ENCODE results near the gene PALD1. TPM values are rescaled to one million over a fixed set of nuclear protein-coding genes. Genes with fewer than 3 reads are reported as not detected.

PALD1 gene
- total RNA-seq, 2 experiments from 2014 or later = 0.36 to 0.44 TPM

- Mint-ChIP-seq H3K27me3 (no peaks in the 10 kb centered on the region), H3K9me3 (no peaks in the 10 kb centered on the region), H3K36me3 (ENCODE audit: low read depth) (no peaks in the 10 kb centered on the region), H3K4me1 (ENCODE audit: low read depth) (peaks cover 52% of the 10 kb centered on the region), H3K4me3 (no peak overlapping the region), H3K27ac (no peak overlapping the region)
- intact Hi-C loops (cut with DNase I, micrococcal nuclease) = loop anchor here in 1 of 2 experiments (5.0 kb wide), 2 partner anchors 243 to 342 kb away; partner anchors contain the start of genes PPA1 and SGPL1
- CTCF ChIA-PET = interaction anchor here (2.5 kb wide), 1 partner anchor 14 kb away, joined by 8 read pairs; no protein-coding TSS in a partner anchor
- Histone ChIP-seq H3K27ac (ENCODE audit: low read depth in 1 of 2, low read length in 2 of 2) (no peak overlapping the region), H3K4me3 (ENCODE audit: low read length) (no peak overlapping the region), H3K4me1 (ENCODE audit: insufficient read depth, low read length) (peaks cover 43% of the 10 kb centered on the region), H3K27me3 (ENCODE audit: control insufficient read depth in 1 of 2, insufficient read depth in 2 of 2, low read length in 2 of 2) (no peaks in the 10 kb centered on the region), H3K9me3 (ENCODE audit: control insufficient read depth in 1 of 2, insufficient read depth in 1 of 2, low read length in 2 of 2) (no peaks in the 10 kb centered on the region), H3K36me3 (ENCODE audit: insufficient read depth, low read length) (no peaks in the 10 kb centered on the region)
- TF ChIP-seq CTCF (IDR thresholded peaks at IDR 0.05) = no peak
- POLR2A ChIA-PET = no interaction called here
- no peak for DNase-seq
- no peak for ATAC-seq (ENCODE audit: poor library complexity)
These were observed 2.9 kb upstream of the PALD1 start for GRCh38 chr10:70475661-70476060.

- peak overlapping the region; percentile 73 for H3K4me3 Mint-ChIP-seq
- H3K4me3 ChIP-seq (ENCODE audit: low read length) = no peak overlapping the region
- intact Hi-C loops (cut with DNase I, micrococcal nuclease) = loop anchor here in 1 of 2 experiments (5.0 kb wide), 2 partner anchors 244 to 341 kb away; partner anchors contain the start of genes PPA1 and SGPL1
- H3K36me3 ChIP-seq (ENCODE audit: insufficient read depth, low read length) = no peaks in the 10 kb centered on the region
- no peaks in the 10 kb centered on the region for H3K9me3 Mint-ChIP-seq
- ChIA-PET CTCF (interaction anchor here (2.5 kb wide), 1 partner anchor 15 kb away, joined by 8 read pairs; no protein-coding TSS in a partner anchor), POLR2A (interaction anchor here (1.0 to 1.3 kb wide), 2 partner anchors 15 to 410 kb away, joined by 4 read pairs; no protein-coding TSS in a partner anchor)
- no peaks in the 10 kb centered on the region for H3K9me3 ChIP-seq (ENCODE audit: control insufficient read depth in 1 of 2, insufficient read depth in 1 of 2, low read length in 2 of 2)
- H3K4me1 ChIP-seq (ENCODE audit: insufficient read depth, low read length) = peaks cover 50% of the 10 kb centered on the region
- no peaks in the 10 kb centered on the region for H3K27me3 ChIP-seq (ENCODE audit: control insufficient read depth in 1 of 2, insufficient read depth in 2 of 2, low read length in 2 of 2)
- H3K36me3 Mint-ChIP-seq (ENCODE audit: low read depth) = no peaks in the 10 kb centered on the region
- DNase-seq (no peak), ATAC-seq (ENCODE audit: poor library complexity) (no peak)
- H3K27ac Mint-ChIP-seq = no peak overlapping the region
- peaks cover 59% of the 10 kb centered on the region for H3K4me1 Mint-ChIP-seq (ENCODE audit: low read depth)
- H3K27ac ChIP-seq (ENCODE audit: low read depth in 1 of 2, low read length in 2 of 2) = no peak overlapping the region
- no peaks in the 10 kb centered on the region for H3K27me3 Mint-ChIP-seq
- no peak for TF ChIP-seq CTCF (IDR thresholded peaks at IDR 0.05)
These were observed 2.1 kb upstream of the PALD1 start for GRCh38 chr10:70476249-70477035.

- Histone ChIP-seq H3K27ac (ENCODE audit: low read depth in 1 of 2, low read length in 2 of 2) (no peak overlapping the region), H3K4me1 (ENCODE audit: insufficient read depth, low read length) (peaks cover 50% of the 10 kb centered on the region), H3K27me3 (ENCODE audit: control insufficient read depth in 1 of 2, insufficient read depth in 2 of 2, low read length in 2 of 2) (no peaks in the 10 kb centered on the region), H3K36me3 (ENCODE audit: insufficient read depth, low read length) (no peaks in the 10 kb centered on the region), H3K9me3 (ENCODE audit: control insufficient read depth in 1 of 2, insufficient read depth in 1 of 2, low read length in 2 of 2) (no peaks in the 10 kb centered on the region), H3K4me3 (ENCODE audit: low read length) (peak overlapping the region; percentile 49)
- ChIA-PET CTCF (no interaction called here), POLR2A (interaction anchor here (0.6 to 1.3 kb wide), 5 partner anchors 12 to 604 kb away, joined by 3 to 4 read pairs (median 4); no protein-coding TSS in a partner anchor)
- ATAC-seq (ENCODE audit: poor library complexity) (peak; percentile 81), DNase-seq (peak; percentile 54 to 94 (median 74))
- no peak for TF ChIP-seq CTCF (IDR thresholded peaks at IDR 0.05)
- intact Hi-C loops (cut with DNase I, micrococcal nuclease) = loop anchor here in 1 of 2 experiments (2.0 to 5.0 kb wide), 3 partner anchors 73 to 340 kb away; partner anchors contain the start of genes EIF4EBP2, PPA1 and SGPL1
- Mint-ChIP-seq H3K4me1 (ENCODE audit: low read depth) (peaks cover 64% of the 10 kb centered on the region), H3K4me3 (peak overlapping the region; percentile 84), H3K9me3 (no peaks in the 10 kb centered on the region), H3K36me3 (ENCODE audit: low read depth) (no peaks in the 10 kb centered on the region), H3K27me3 (no peaks in the 10 kb centered on the region), H3K27ac (peak overlapping the region; percentile 58)
These were observed 855 bp upstream of the PALD1 start for GRCh38 chr10:70477661-70478162.

Data from CD4-positive, alpha-beta T cell (primary cell).